Stimulated activated CD8-positive, alpha-beta memory T cell treated with anti-CD3 and anti-CD28 coated beads, Interleukin-15, amount 100 ng/mL, for 48 hours (primary cell): ENCODE measurements around the gene PHACTR1.
"Not testable (repeated sequence)": the region's sequence is repeated elsewhere in the genome, so short reads cannot be mapped to it uniquely, and the experiment has no call there.

ENCODE experiments used
- DNase-seq, 2 donors: peaks; one replicate each; pipeline ENCODE4 v3.0.0-alpha.2; 2020; ENCODE audit warnings: low read depth in 2 of 2

PHACTR1 gene

DNA sequence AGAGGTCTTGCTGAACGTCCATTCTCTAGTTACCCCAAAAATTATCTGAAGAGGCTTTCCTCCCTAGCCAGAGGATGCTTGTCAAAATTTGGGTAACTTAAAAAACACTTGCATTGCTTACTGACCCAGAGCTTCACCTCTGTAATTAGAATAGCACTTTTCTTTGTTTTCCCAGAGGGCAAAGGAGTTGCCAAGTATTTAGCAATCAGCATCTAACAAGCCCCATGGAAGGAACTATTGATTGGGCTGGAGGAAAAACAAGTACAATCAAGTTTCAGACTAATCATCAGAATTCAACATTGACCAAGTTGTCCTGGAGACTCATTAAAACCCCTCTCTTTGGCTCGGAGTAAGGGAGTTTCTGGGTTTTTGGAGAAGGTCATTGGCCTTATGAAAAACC, 385.4 kb downstream of the PHACTR1 start:
- DNase-seq, result no peak

DNA sequence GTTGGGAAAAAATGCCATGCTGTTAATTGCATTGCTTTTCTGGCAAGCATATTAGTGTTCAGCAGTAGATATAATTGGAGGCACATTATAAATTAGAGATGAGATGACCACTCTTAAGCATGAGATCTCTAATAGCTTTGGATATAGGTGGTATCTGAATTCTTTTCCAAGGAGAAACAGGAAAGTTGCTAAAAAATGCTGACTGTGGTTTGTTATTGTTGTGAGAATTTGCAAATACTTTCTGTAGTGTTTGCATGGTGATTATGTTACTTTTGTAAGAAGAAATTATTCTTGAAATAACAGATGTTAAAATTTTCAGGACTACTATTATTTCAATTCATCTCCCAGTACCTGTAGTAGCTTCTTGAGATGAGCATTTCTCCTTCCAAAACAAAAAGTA, 386.6 kb downstream of the PHACTR1 start:
- DNase-seq, result no peak

DNA sequence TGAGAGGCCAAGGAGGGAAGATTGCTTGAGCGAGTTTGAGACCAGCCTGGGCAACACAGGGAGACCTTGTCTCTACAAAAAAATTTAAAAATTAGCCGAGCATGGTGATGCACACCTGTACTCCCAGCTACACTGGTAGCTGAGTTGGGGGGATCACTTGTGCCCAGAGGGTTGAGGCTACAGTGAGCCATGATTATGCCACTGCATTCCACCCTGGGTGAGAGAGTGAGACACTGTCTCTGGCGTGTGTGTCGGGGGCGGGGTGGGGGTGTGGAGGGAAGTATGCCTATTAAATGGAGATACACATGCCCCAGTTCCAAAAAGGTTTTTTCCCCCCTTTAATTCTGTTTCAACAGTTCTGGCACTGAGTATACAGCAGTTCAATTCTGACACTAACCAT, 388.6 kb downstream of the PHACTR1 start:
- DNase-seq, result no peak

DNA sequence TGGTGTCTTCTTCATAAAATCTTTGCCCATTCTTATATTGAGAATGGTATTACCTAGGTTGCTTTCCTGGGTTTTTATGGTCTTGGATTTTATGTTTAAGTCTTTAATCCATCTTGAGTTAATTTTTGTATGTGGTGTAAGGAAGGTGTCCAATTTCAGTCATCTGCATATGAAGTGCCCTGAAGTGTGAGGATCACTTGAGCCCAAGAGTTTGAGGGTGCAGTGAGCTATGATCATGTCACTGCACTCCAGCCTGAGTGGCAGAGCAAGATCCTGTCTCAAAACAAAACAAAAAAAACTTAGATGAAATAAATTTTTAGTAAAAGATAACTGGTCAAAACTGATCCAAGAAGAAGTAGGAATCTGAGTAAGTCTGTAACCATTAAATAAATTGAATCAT, 396.4 kb downstream of the PHACTR1 start:
- DNase-seq, result no peak

DNA sequence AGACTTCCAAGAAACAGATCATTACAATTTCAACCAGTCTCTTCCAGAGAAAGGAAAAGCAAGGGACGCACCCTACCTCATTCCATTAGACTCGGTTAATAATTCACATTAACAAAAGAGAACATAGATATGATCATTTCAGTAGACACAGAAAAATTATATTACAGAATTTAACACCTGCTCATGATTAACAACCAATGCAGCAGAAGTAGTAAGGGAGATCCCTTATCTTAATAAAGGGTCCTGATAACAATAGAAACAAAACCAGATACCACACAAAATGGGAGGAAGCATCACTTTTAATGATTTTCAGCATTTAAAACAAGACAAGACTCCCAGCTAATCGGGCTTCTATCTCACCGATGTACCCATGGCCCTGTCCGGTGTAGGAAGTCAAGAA, 396.8 kb downstream of the PHACTR1 start:
- no peak for DNase-seq

DNA sequence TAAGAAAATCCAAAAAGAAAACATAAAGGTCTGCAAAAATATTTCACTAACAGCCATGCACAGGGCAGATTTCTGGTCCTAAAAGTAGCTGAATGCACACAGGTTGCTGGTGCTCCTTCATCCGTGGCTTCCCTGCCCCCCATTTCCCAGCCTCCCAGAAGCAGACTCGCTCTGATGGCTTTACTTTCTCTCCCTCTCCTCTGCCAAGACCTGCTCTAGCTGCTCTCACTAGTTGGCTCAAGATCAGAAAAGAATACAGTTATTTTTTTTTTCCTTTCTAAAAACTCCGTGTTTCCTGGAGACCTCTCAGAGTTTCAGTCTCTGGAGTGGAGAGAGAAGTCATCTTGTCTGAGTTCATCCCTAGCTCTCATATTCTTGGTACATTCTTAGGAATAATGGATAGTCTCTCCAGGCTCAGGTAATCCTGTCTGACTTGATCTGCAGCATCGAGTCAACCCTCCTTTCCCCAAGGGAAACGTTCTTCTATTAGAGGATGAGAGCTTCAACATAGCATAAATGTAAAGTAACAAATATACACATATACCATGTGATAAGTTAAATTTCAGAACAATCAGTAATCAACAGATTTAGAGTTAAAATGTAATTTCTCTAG, 397.5 kb downstream of the PHACTR1 start:
- no peak for DNase-seq

DNA sequence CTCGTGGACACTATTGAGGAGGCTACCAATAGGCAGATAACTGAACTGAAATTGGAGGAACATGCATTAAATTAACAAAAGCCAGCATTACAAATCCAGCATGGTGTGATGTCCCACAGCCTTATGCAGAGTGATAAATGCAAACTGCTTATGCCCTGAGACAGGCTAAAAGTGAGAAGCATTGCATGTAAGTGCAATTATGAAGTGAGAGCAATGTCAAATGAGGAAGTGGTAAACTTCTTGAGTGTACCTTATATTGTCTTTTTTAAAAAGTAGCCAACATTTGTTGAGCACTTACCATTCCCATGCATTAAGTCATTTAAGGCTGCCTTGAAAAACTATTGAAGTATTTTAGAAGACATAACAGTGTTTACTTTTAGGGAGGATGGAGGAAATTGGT, 399.6 kb downstream of the PHACTR1 start:
- DNase-seq, result no peak

DNA sequence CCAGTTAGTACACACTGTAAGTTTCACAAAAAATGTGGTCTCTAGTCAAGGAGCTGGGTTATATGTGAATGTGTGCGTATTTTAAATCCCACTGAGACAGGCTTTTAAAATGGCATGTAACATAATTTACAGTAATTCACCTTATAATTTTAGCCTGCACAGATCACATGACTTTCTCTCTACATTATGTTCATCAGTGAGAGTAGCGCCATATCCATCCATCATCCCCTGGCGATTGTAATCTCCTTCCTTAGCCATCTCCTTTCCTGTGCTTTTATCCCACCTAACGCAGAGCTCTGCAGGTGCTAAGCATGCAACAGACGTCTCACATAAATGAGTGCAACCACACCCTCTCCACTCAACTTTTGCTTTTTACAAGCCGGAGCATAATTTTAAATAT, 401.0 kb downstream of the PHACTR1 start:
- no peak for DNase-seq

DNA sequence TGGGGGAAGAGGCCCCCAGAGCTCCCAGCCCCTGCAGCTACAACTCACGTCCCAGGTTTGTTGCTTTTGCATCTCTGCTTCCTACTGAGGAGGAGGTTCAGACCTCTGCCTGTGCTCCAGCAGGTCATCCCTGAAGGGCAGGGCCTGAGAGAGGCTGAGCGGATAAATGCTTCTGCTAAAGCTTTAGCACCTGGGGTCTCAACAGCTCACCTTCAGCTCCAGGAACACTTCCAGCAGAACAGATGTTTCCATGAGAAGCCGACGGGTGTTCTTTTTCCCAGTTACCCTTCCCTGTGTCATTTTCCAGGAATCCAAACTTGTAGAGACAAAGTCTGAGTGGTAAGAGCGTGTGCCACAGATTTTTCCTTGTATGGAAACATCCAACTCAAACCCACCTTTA, 403.0 kb downstream of the PHACTR1 start:
- DNase-seq, result no peak

DNA sequence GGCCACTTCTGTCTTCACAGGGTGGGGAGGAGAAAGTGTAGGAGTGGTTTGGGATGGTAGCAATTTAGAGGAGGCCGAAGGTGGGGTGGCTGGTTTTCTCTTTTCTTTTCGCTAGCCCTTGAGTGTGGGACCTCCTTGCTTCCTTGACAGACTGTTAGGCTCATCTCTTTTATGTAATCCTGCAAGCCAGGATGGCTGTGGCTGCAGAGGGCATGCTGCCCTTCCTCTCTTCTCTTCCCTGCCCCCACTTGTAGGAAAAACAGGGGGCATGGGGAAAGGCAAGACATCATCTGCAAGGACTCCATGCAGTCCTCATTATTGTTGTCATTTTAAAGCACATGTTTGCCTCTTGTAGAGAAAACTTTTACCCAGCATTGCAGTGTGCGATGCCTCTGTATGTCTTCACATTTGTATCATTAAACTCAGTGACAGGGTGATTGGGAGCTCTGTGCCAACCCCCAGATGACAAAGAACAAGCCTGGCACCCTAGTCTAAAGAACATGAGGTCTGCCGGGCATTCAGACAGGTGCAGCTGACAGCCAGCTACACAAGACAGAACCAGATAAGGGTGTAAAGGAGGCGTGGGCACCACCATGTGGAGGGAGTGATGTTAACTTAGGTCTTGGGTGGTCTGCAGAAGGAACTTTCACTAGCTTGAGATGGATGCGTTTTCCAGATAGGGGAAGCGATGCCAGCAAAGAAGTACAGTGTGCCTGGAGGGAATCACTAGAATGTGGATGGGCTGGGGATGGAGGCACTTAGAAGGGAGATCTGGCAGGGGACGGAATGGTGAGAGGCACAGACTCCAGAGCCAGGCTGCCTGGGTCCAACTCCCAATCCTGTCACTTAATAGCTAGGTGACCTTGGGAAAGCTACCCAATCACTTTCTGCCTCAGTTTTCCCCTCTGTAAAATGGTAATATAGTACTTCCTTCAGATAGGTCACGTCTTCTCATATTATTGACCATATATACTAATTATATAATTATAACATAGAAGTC, 404.2 kb downstream of the PHACTR1 start:
- no peak for DNase-seq

DNA sequence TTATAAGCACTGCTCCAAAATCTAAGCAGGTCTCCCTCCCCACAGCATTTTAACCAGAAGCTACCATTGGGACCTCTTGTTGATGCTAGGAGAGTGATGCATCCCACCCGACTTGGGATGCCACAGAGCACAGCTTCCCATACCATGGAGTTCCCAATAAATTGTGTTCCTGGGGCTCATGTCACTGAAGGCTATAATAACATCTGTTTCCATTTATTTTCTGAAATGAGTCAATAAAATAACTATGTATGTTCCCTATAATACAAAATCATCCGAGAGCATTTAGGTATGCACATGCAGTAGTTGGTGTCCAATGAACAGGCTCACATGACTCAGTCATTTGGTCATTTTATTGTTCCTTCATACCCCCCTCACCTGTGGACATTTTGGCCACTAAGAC, 407.6 kb downstream of the PHACTR1 start:
- no peak for DNase-seq

DNA sequence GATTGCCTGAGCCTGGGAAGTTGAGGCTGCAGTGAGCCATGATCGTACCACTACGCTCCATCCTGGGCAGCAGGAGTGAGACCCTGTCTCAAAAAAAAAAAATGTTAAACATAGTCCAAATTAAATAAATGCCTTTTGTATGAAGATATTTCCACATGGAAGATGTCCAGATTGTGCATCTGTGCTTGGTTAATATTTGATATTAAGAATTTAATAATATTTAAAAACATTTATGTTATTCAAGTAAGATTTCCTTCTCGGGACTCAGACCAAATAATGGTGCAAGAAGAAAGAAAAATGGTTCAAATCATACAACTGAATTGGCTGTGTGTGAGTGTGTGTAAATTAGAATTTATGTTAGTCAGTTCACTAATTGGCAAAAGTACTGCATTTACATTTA, 409.3 kb downstream of the PHACTR1 start:
- DNase-seq, result no peak

DNA sequence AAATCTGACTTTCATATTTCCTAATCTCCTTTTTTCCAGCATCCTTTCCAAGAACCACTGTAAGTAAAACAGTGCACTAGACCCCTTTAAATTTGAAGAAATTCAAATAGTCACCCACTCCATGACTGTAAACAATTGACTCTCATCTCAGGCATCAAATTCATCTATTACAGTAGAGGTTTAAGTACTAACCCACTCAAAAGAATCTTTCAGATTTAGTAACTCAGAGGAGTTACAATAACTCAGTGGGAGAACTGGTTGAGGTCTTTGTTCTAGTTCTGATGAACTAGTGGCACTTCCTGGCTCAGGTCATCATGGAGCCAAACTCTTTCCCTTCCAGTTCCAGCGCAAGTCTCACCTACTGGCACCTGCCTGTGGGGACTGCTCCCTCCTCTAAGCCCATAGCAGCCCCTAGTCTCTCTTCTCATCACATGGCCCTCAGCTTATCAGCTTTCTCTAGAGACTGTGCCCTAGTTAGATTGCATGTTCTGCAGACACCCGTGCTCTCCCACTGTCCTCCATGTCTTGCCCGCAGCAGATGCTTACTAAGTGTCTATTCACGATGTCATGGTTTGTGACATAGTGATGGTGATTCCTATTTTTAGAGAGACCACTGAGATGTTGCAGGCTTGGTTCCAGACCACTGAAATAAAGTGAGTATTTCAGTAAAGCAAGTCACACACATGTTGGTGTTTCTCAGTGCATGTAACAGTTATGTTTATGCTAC, 415.5 kb downstream of the PHACTR1 start:
- no peak for DNase-seq

DNA sequence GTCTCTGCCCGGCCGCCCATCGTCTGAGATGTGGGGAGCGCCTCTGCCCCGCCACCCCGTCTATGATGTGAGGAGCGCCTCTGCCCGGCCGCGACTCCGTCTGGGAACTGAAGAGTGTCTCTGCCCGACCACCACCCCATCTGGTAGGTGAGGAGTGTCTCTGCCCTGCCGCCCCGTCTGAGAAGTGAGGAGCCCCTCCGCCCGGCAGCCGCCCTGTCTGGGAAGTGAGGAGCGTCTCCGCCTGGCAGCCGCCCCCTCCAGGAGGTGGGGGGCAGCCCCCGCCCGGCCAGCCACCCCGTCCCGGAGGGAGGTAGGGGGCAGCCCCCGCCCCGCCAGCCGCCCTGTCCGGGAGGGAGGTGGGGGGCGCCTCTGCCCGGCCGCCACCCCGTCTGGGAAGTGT, 417.3 kb downstream of the PHACTR1 start:
- not testable (repeated sequence) for DNase-seq

DNA sequence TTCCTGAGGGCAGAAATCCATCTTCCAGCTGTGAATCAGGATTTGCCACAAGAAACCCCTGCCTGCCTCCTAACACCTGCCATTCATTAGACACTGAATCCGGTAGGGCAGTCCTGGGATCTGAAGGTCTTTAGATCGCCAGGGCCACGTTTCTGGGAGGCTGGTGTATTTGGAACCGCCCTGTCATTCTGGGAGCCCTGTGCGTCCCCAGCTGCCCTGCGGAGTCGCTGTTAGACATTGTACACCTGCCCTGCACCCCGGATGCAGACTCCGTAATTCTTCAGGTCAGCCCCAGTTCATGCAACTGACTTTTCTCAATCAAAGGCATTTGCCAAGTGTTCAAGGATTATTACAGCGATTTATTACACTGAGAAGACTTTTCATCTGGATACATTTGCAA, 418.6 kb downstream of the PHACTR1 start:
- DNase-seq, result no peak

DNA sequence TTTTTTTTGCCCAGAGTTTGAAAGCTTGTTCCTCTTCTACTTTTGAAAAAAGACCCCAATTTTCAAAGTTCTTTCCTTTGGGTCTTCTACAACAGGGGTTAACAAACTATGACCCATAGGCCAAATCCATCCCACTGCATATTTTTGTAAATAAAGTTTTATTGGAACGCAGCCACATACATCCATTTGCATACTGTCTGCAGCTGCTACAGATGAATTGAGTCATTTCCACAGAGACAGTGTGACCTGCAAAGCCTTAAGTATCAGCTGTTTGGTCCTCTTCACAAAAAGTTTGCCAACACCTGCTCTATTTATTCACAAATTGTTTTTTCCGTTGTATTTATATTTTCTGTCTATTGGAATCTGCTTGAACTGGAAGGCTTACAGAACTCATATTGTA, 422.6 kb downstream of the PHACTR1 start:
- no peak for DNase-seq

DNA sequence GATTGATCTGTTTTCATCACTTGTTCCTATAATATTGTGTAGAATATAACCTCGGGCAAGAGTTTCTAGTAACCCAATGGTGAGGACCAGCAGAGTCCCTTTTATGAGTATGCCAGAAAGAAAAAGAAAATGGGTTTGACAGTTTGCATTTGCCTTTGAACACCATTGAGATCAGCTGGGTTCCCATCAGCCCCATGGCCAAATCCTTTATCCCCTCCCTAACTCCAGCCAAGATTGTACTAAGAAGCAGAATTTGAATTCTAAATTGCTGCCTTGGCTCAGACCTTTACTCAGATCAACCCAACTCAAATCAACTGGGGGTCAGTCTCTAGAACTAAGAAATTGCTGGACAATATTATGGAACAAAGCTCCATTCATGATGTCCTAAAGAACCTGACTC, 424.4 kb downstream of the PHACTR1 start:
- no peak for DNase-seq

DNA sequence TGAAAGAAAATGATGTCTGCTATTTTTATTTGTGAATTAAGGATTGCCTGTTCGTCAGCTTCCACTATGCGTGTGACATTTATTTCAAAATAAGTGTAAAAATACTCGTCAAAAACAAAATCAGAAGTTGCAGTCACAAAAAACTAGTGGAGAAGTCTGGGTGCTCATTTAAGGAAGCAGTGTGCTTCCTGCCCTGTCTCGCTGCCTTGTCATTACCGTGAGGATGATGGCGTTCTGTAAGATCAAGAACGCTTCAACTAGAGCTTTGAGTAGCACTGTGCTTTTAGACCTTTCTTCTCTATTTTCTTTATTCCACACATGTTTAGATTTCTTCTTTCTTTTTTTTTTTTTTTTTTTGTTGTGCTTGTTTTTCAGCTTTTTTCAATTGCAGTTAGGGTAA, 424.8 kb downstream of the PHACTR1 start:
- DNase-seq, result no peak

DNA sequence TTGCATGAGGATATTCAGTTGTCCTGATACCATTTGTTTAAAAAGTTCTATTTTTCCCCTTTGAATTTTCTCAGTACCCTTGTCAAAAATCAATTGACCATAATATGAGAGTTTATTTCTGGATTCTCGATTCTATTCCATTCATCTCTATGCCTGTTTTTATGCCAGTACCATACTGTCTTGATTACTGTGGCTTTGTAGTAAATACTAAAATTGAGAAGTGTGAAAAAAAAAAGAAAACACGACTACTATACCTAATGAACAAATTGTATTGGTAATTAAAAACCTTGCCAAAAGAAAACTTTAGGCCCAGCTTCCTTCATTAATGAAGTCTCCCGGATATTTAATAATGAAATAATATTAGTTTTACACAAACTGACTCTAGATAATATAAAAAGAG, 426.0 kb downstream of the PHACTR1 start:
- DNase-seq, result no peak

DNA sequence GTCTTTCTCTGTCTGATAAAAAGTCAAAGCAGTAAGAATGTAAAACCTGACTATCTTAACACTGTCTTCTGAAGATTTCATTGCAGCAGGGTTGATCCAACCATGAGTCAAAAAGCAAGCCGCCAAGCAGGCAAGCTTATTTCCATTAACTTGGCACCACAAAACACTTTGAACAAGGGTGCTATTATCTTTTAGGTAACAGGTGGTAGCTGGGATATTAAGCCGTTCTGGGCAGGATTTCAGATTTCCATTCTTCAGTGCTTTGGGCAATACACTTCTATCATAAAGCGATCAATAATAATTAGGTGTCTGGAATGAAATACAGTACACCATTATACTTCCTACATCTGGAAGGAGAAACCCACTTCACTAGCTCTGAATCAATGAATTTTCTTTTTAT, 429.9 kb downstream of the PHACTR1 start:
- DNase-seq, result no peak

DNA sequence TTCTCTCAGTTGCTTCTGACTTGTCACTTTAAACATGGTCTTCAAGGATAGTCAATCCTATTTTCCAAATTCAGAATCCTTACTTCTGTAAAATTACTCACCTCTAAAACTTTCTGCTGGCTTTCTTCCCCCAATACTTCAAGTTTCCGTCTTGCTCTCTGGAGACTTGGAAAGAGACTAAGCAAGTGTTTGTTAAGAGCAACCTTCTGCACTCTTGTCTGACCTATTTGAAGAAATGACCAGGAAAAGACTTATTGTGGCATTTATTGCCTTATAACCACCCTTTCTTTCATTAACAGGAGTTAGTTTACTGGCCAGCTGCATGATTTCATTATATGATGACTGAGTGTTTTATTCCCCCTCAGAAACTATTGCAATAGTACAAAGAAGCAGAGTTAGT, 430.8 kb downstream of the PHACTR1 start:
- DNase-seq, result no peak

DNA sequence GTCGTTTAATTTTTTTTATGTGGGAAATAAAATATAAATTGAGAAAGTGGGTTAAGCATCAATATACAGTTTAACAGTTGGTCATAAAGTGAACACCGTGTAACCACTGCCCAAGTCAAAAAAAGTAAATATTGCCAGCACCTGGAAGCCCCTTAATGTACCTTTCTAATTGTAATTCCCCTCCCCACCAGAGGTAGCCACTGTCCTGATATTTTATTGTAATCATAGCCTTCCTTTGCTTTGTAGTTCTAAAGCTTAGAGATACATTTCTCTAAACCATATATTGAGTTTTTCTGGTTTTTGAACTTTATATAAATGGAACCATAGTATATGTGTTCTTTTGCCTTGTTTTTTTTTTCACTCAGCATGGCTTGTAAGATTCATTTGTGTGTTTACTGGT, 431.2 kb downstream of the PHACTR1 start:
- DNase-seq, result no peak

DNA sequence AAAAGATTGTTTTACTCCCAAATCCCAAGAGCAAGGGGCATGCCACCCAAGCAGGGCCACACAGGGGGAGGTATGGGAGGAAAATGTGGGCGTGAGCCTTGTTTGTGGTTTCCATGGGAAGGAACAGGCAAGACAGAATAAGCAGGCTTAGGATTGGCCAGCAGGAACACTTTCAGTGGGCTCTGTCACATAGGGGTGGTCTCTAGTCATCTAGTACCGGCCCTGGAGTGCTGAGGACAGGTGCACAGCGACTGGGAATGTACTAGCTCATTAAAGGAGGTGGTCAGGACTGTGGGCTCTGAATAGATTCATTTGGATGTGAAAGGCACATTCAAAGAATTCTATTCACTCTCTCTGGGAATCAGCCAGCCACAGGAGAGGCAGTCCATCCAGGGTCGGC, 436.2 kb downstream of the PHACTR1 start:
- DNase-seq, result no peak
